ENCODE data around the gene PTP4A2.
"Not testable (repeated sequence)": the region's sequence is repeated elsewhere in the genome, so short reads cannot be mapped to it uniquely, and the experiment has no call there.

The PTP4A2 gene

GRCh38 chr1:31943546-31944184 lies 5.5 kb upstream of the PTP4A2 start:
- Histone ChIP-seq H3K4me1 (ENCODE audit: insufficient read depth, low read length, poor library complexity, severe bottlenecking) (peaks cover 53% of the 10 kb centered on the region), H3K4me2 (ENCODE audit: low read depth, low read length, poor library complexity, severe bottlenecking) (peak overlapping the region; percentile 86), H3K9ac (ENCODE audit: low read depth, low read length, poor library complexity, severe bottlenecking) (peak overlapping the region; percentile 72)

GRCh38 chr1:31942061-31942460 lies 3.9 kb upstream of the PTP4A2 start:
- Histone ChIP-seq H3K9ac (ENCODE audit: low read depth, low read length, poor library complexity, severe bottlenecking) (peak overlapping the region; percentile 72), H3K79me2 (ENCODE audit: insufficient read depth, low read length) (peaks cover 12% of the 10 kb centered on the region), H3K4me1 (ENCODE audit: insufficient read depth, low read length, poor library complexity, severe bottlenecking) (peaks cover 58% of the 10 kb centered on the region), H3F3A (ENCODE audit: low read depth) (peaks cover 17% of the 10 kb centered on the region; the same call in 1 of the 2 replicates), H3K4me2 (ENCODE audit: low read depth, low read length, poor library complexity, severe bottlenecking) (peak overlapping the region; percentile 26)
- H3K9me2 ChIP-seq (replicated peaks; ENCODE audit: low read depth, low read length); H3K27me3 ChIP-seq (ENCODE audit: insufficient read depth, low read length, poor library complexity, severe bottlenecking); H3K4me3 ChIP-seq (ENCODE audit: low read length, poor library complexity, severe bottlenecking); H4K20me1 ChIP-seq (ENCODE audit: insufficient read depth, low read length, poor library complexity, severe bottlenecking); H3K9me3 ChIP-seq (ENCODE audit: insufficient read depth, low read depth, low read length); H3K36me3 ChIP-seq (ENCODE audit: insufficient read depth, low read length); H2AFZ ChIP-seq (ENCODE audit: low read length): not testable (repeated sequence)

More at GRCh38 chr1:31943546-31944184, 5.5 kb upstream of the PTP4A2 start:
- TF ChIP-seq, protein P1, sequence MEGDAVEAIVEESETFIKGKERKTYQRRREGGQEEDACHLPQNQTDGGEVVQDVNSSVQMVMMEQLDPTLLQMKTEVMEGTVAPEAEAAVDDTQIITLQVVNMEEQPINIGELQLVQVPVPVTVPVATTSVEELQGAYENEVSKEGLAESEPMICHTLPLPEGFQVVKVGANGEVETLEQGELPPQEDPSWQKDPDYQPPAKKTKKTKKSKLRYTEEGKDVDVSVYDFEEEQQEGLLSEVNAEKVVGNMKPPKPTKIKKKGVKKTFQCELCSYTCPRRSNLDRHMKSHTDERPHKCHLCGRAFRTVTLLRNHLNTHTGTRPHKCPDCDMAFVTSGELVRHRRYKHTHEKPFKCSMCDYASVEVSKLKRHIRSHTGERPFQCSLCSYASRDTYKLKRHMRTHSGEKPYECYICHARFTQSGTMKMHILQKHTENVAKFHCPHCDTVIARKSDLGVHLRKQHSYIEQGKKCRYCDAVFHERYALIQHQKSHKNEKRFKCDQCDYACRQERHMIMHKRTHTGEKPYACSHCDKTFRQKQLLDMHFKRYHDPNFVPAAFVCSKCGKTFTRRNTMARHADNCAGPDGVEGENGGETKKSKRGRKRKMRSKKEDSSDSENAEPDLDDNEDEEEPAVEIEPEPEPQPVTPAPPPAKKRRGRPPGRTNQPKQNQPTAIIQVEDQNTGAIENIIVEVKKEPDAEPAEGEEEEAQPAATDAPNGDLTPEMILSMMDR (conservative IDR thresholded peaks at IDR 0.05; ENCODE audit: low read length) = no peak
- no peak for TF ChIP-seq EZH2phosphoT487 (IDR thresholded peaks at IDR 0.05; ENCODE audit: borderline replicate concordance)
- no peaks in the 10 kb centered on the region for H3K36me3 ChIP-seq (ENCODE audit: insufficient read depth, low read length)
- peak overlapping the region; percentile 71 for H3K4me3 ChIP-seq (ENCODE audit: low read length, poor library complexity, severe bottlenecking)
- peaks cover 3% of the 10 kb centered on the region; the same call in 1 of the 2 replicates for H3K79me2 ChIP-seq (ENCODE audit: insufficient read depth, low read length)
- H3K27me3 ChIP-seq (ENCODE audit: insufficient read depth, low read length, poor library complexity, severe bottlenecking) = no peaks in the 10 kb centered on the region
- H2AFZ ChIP-seq (ENCODE audit: low read length) = peak overlapping the region; percentile 19; the same call in 1 of the 2 replicates
- H4K20me1 ChIP-seq (ENCODE audit: insufficient read depth, low read length, poor library complexity, severe bottlenecking) = no peaks in the 10 kb centered on the region
- no peaks in the 10 kb centered on the region for H3K9me3 ChIP-seq (ENCODE audit: insufficient read depth, low read depth, low read length)
- peaks cover 17% of the 10 kb centered on the region; the same call in 1 of the 2 replicates for H3F3A ChIP-seq (ENCODE audit: low read depth)
- no peaks in the 10 kb centered on the region for H3K9me2 ChIP-seq (replicated peaks; ENCODE audit: low read depth, low read length)

GRCh38 chr1:31939484-31940329 lies 1.5 kb upstream of the PTP4A2 start:
- H3K79me2 ChIP-seq (ENCODE audit: insufficient read depth, low read length) = peaks cover 36% of the 10 kb centered on the region
- H3K9me3 ChIP-seq (ENCODE audit: insufficient read depth, low read depth, low read length) = no peaks in the 10 kb centered on the region
- H3K4me2 ChIP-seq (ENCODE audit: low read depth, low read length, poor library complexity, severe bottlenecking) = peak overlapping the region; percentile 56
- H3K4me3 ChIP-seq (ENCODE audit: low read length, poor library complexity, severe bottlenecking) = peak overlapping the region; percentile 41
- TF ChIP-seq, protein P1 (conservative IDR thresholded peaks at IDR 0.05; ENCODE audit: low read length) = peak; percentile 72
- TF ChIP-seq EZH2phosphoT487 (IDR thresholded peaks at IDR 0.05; ENCODE audit: borderline replicate concordance) = no peak
- peaks cover 17% of the 10 kb centered on the region; the same call in 1 of the 2 replicates for H3F3A ChIP-seq (ENCODE audit: low read depth)
- no peaks in the 10 kb centered on the region for H3K9me2 ChIP-seq (replicated peaks; ENCODE audit: low read depth, low read length)
- H3K36me3 ChIP-seq (ENCODE audit: insufficient read depth, low read length) = no peaks in the 10 kb centered on the region
- H2AFZ ChIP-seq (ENCODE audit: low read length) = peak overlapping the region; percentile 34
- H3K9ac ChIP-seq (ENCODE audit: low read depth, low read length, poor library complexity, severe bottlenecking) = peak overlapping the region; percentile 62
- no peaks in the 10 kb centered on the region for H3K27me3 ChIP-seq (ENCODE audit: insufficient read depth, low read length, poor library complexity, severe bottlenecking)
- H4K20me1 ChIP-seq (ENCODE audit: insufficient read depth, low read length, poor library complexity, severe bottlenecking) = peaks cover 29% of the 10 kb centered on the region
- peaks cover 64% of the 10 kb centered on the region for H3K4me1 ChIP-seq (ENCODE audit: insufficient read depth, low read length, poor library complexity, severe bottlenecking)
